ENCODE measurements around the gene SESTD1.
"Not testable (repeated sequence)": the region's sequence is repeated elsewhere in the genome, so short reads cannot be mapped to it uniquely, and the experiment has no call there.

The SESTD1 gene

GRCh38 chr2:179239195-179239594 is 25.4 kb downstream of the SESTD1 start:
- DNase-seq (ENCODE audit: low read depth): no peak

- DNase-seq (ENCODE audit: low read depth): no peak
Observed at GRCh38 chr2:179238027-179238426, 26.6 kb downstream of the SESTD1 start.

GRCh38 chr2:179237209-179237946 is 27.3 kb downstream of the SESTD1 start:
- no peak for DNase-seq (ENCODE audit: low read depth)

- no peak for DNase-seq (ENCODE audit: low read depth)
Observed at GRCh38 chr2:179235463-179236108, 29.0 kb downstream of the SESTD1 start.

GRCh38 chr2:179234658-179235240 is 29.9 kb downstream of the SESTD1 start:
- DNase-seq (ENCODE audit: low read depth): no peak

GRCh38 chr2:179233626-179234430 is 30.8 kb downstream of the SESTD1 start:
- DNase-seq (ENCODE audit: low read depth): no peak

GRCh38 chr2:179233083-179233490 is 31.5 kb downstream of the SESTD1 start:
- DNase-seq (ENCODE audit: low read depth): no peak

- DNase-seq (ENCODE audit: low read depth): no peak
Observed at GRCh38 chr2:179226961-179227259, 37.7 kb downstream of the SESTD1 start.

GRCh38 chr2:179226203-179226960 is 38.2 kb downstream of the SESTD1 start:
- DNase-seq (ENCODE audit: low read depth): no peak

GRCh38 chr2:179224361-179224760 is 40.3 kb downstream of the SESTD1 start:
- DNase-seq (ENCODE audit: low read depth): no peak

GRCh38 chr2:179222076-179222475 is 42.6 kb downstream of the SESTD1 start:
- no peak for DNase-seq (ENCODE audit: low read depth)

GRCh38 chr2:179218848-179219594 is 45.6 kb downstream of the SESTD1 start:
- peak; percentile 10 for DNase-seq (ENCODE audit: low read depth)

GRCh38 chr2:179214671-179215070 is 50.0 kb downstream of the SESTD1 start:
- DNase-seq (ENCODE audit: low read depth): not testable (repeated sequence)

- no peak for DNase-seq (ENCODE audit: low read depth)
Observed at GRCh38 chr2:179211355-179211754, 53.3 kb downstream of the SESTD1 start.

- DNase-seq (ENCODE audit: low read depth): not testable (repeated sequence)
Observed at GRCh38 chr2:179208277-179208676, 56.4 kb downstream of the SESTD1 start.

GRCh38 chr2:179207047-179207446 is 57.6 kb downstream of the SESTD1 start:
- no peak for DNase-seq (ENCODE audit: low read depth)

- DNase-seq (ENCODE audit: low read depth): no peak
Observed at GRCh38 chr2:179201869-179202268, 62.8 kb downstream of the SESTD1 start.

GRCh38 chr2:179195926-179196590 is 68.6 kb downstream of the SESTD1 start:
- not testable (repeated sequence) for DNase-seq (ENCODE audit: low read depth)

GRCh38 chr2:179195141-179195540 is 69.5 kb downstream of the SESTD1 start:
- DNase-seq (ENCODE audit: low read depth): no peak

GRCh38 chr2:179193759-179194394 is 70.8 kb downstream of the SESTD1 start:
- DNase-seq (ENCODE audit: low read depth): no peak

Data from stimulated activated CD8-positive, alpha-beta memory T cell treated with anti-CD3 and anti-CD28 coated beads, Interleukin-15, amount 100 ng/mL, for 1 hour (primary cell).